Panc1 (cell line): Measurements from ENCODE around the gene FBXL16. TPM values are rescaled to one million over a fixed set of nuclear protein-coding genes. Genes with fewer than 3 reads are reported as not detected.

Experiments used
- ATAC-seq: fragments of 200-7000 bp; cut with Tn5 transposase; 2 replicates; pipeline ENCODE4 v1.9.1; 2020; ENCODE audit warnings: mild to moderate bottlenecking, moderate library complexity
- BruUV-seq: library from RNA; stranded (reverse); fragments of 400-500 nt; replicated peaks from 2 replicates; lab custom pipeline; 2021; lab: Mats Ljungman, UMichigan
- CTCF ChIA-PET: fragments of 300-600 bp; sonication (Branson Sonifier 250); formaldehyde crosslinking; loops from one replicate; lab custom pipeline; 2022; ENCODE audit warnings: antibody characterized with exemption; lab: Charles Lee
- POLR2A ChIA-PET: fragments of 300-600 bp; sonication (Branson Sonifier 250); formaldehyde crosslinking; loops from one replicate; lab custom pipeline; 2022; ENCODE audit warnings: antibody characterized with exemption; lab: Charles Lee
- DNase-seq: peaks from one replicate; pipeline ENCODE4 v3.0.0-alpha.2; 2010; ENCODE audit warnings: low read depth, low spot score
- H3K27ac ChIP-seq: 2 replicates; pipeline ENCODE4 v1.5.1; 2011; ENCODE audit warnings: mild to moderate bottlenecking, low read length, inconsistent platforms
- H3K27me3 ChIP-seq: fragments of 200-500 bp; sonication (Bioruptor generic); 2 replicates; pipeline ENCODE4 v1.6.0; 2014; ENCODE audit warnings: low read length, inconsistent platforms; ENCODE audit not compliant: control insufficient read depth, insufficient read depth
- H3K36me3 ChIP-seq: fragments of 200-500 bp; sonication (Bioruptor generic); 2 replicates; pipeline ENCODE4 v1.5.1; 2014; ENCODE audit warnings: inconsistent platforms, mild to moderate bottlenecking, low read length, moderate library complexity; ENCODE audit not compliant: control insufficient read depth, insufficient read depth
- H3K4me1 ChIP-seq: 2 replicates; pipeline ENCODE4 v1.5.1; 2011; ENCODE audit warnings: inconsistent platforms, mild to moderate bottlenecking, low read length, moderate library complexity; ENCODE audit not compliant: control insufficient read depth, insufficient read depth
- H3K4me3 ChIP-seq, 2 experiments: 2 replicates each; pipeline ENCODE4 v1.5.1; 2011 to 2012; ENCODE audit warnings: low read depth in 2 of 2, low read length in 2 of 2, mild to moderate bottlenecking in 2 of 2, inconsistent platforms in 1 of 2, moderate library complexity in 1 of 2
- H3K9me3 ChIP-seq: fragments of 200-500 bp; sonication (Bioruptor generic); 2 replicates; pipeline ENCODE4 v1.5.1; 2014; ENCODE audit warnings: low read depth, mild to moderate bottlenecking, inconsistent platforms, low read length, moderate library complexity; ENCODE audit not compliant: control insufficient read depth, insufficient read depth
- POLR2AphosphoS5 ChIP-seq: IDR thresholded peaks from 2 replicates; pipeline ENCODE4 v1.6.1; 2012; ENCODE audit warnings: mild to moderate bottlenecking, low read depth, low read length, moderate library complexity
- SIN3A ChIP-seq: IDR thresholded peaks from 2 replicates; pipeline ENCODE4 v1.6.1; 2012; ENCODE audit warnings: low read depth, mild to moderate bottlenecking, low read length, moderate library complexity, borderline replicate concordance; ENCODE audit not compliant: insufficient read depth
- TCF7L2 ChIP-seq: IDR thresholded peaks from 2 replicates; pipeline ENCODE4 v1.6.1; 2011; ENCODE audit warnings: mild to moderate bottlenecking, low read depth, low read length, inconsistent platforms
- in situ Hi-C: cut with HindIII; loops from 2 replicates; pipeline ENCODE4 v1.10.0; 2016; ENCODE audit warnings: low sequenced_read_pairs, low pct_unique_long_range_greater_than_20kb
- intact Hi-C: fragments of 100-400 bp; cut with micrococcal nuclease; formaldehyde crosslinking; loops from one replicate; pipeline ENCODE4 v1.10.0; 2022; ENCODE audit not compliant: unreplicated experiment
- total RNA-seq: library from RNA; stranded (reverse); gene quantifications from one replicate; pipeline ENCODE4 v1.2.1, GENCODE V29; 2021; ENCODE audit not compliant: unreplicated experiment
- TF ChIP-seq, protein P1 (sequence below): fragments of 450-650 bp; IDR thresholded peaks from 2 replicates; pipeline ENCODE4 v1.5.1; 2017; ENCODE audit warnings: mild to moderate bottlenecking
- TF ChIP-seq, protein P2 (sequence below), 2 experiments: IDR thresholded peaks; 2 replicates each; pipeline ENCODE4 v1.6.1; 2011 to 2012; ENCODE audit warnings: low read depth in 2 of 2, control low read depth in 1 of 2, low read length in 1 of 2, mild to moderate bottlenecking in 1 of 2, moderate library complexity in 1 of 2; ENCODE audit not compliant: insufficient read depth in 1 of 2

FBXL16 gene
- total RNA-seq, 1 experiment from 2014 or later, result 28.0 TPM

DNA sequence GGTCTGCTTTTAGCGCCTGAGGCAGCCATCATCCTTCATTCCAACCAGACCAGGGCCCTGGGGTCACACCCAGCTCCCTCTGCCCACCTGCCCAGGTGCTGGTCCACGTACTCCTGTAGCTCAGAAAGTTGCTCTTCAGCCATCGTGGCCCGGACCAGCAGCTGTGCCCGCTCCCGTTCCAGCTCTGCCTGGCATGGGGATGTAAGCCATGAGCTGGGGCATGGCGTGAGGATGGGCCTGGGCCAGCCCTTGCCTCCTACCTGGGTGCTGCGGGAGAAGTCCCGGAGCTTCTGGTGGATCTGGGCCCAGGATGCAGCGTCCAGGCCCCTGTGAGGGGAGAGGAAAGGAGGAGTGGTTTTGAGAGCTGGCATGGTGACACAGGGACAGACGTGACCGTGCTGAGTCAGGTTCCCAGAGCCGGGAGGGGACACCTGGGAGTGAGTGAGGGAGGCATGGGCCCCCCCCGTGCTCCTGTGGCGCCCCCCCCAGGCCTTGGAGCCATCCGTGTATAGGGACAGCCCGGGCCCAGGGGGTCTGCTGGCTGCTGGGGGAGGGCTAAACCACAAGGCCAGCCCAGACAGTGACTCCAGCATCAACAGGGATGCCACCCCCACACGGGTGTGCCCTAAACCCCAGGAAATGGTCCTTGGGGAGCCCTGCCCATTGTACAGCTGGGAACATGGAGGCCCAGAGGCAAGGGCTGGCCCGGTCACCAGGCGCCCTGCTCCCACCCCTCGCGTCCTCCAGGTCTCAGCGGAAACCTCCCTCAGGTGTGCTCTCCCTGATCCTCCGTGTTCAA lies 17.4 kb upstream of the FBXL16 start:
- POLR2A ChIA-PET, result interaction anchor here (1.1 kb wide), 1 partner anchor 8 kb away, joined by 5 read pairs; the partner anchor contains the start of gene METRN

DNA sequence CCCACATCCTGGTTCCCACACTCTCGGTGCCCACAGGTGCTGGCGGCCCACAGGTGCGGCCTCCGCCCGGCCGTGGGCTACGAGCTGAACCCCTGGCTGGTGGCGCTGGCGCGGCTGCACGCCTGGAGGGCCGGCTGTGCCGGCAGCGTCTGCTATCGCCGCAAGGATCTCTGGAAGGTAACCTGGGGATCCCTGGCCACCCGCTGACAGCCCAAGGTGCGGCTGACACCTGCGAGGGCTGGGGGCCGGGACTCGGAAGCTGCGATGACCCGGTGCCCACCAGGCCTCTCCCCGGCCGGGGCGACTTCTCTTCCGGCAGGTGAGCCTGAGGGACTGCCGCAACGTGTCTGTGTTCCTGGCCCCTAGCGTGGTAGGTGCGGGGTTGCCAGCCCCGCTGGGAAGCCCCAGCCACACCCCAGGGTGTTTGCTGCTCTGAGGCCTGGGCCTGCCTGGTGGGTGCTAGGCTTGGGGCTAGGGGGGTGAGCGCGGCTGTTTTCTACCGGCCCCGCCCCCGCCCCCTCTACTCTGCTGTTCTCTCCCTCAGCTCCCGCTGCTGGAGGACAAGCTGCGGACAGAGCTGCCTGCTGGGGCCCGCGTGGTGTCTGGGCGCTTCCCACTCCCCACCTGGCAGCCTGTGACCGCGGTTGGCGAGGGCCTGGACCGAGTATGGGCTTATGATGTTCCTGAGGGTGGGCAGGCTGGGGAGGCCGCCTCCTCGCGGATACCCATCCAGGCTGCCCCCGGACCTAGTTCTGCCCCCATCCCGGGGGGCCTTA lies 16.4 kb upstream of the FBXL16 start:
- ATAC-seq, result no peak
- H3K9me3 ChIP-seq, result no peaks in the 10 kb centered on the region
- no peak for DNase-seq
- no peaks in the 10 kb centered on the region; the same call in 1 of the 2 replicates for H3K36me3 ChIP-seq
- peak overlapping the region; percentile 72 for H3K27ac ChIP-seq
- TF ChIP-seq, protein P1, sequence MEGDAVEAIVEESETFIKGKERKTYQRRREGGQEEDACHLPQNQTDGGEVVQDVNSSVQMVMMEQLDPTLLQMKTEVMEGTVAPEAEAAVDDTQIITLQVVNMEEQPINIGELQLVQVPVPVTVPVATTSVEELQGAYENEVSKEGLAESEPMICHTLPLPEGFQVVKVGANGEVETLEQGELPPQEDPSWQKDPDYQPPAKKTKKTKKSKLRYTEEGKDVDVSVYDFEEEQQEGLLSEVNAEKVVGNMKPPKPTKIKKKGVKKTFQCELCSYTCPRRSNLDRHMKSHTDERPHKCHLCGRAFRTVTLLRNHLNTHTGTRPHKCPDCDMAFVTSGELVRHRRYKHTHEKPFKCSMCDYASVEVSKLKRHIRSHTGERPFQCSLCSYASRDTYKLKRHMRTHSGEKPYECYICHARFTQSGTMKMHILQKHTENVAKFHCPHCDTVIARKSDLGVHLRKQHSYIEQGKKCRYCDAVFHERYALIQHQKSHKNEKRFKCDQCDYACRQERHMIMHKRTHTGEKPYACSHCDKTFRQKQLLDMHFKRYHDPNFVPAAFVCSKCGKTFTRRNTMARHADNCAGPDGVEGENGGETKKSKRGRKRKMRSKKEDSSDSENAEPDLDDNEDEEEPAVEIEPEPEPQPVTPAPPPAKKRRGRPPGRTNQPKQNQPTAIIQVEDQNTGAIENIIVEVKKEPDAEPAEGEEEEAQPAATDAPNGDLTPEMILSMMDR, result no peak
- TF ChIP-seq POLR2AphosphoS5 (no peak; the same call in 1 of the 2 replicates), TCF7L2 (no peak), SIN3A (no peak)
- TF ChIP-seq, protein P2, sequence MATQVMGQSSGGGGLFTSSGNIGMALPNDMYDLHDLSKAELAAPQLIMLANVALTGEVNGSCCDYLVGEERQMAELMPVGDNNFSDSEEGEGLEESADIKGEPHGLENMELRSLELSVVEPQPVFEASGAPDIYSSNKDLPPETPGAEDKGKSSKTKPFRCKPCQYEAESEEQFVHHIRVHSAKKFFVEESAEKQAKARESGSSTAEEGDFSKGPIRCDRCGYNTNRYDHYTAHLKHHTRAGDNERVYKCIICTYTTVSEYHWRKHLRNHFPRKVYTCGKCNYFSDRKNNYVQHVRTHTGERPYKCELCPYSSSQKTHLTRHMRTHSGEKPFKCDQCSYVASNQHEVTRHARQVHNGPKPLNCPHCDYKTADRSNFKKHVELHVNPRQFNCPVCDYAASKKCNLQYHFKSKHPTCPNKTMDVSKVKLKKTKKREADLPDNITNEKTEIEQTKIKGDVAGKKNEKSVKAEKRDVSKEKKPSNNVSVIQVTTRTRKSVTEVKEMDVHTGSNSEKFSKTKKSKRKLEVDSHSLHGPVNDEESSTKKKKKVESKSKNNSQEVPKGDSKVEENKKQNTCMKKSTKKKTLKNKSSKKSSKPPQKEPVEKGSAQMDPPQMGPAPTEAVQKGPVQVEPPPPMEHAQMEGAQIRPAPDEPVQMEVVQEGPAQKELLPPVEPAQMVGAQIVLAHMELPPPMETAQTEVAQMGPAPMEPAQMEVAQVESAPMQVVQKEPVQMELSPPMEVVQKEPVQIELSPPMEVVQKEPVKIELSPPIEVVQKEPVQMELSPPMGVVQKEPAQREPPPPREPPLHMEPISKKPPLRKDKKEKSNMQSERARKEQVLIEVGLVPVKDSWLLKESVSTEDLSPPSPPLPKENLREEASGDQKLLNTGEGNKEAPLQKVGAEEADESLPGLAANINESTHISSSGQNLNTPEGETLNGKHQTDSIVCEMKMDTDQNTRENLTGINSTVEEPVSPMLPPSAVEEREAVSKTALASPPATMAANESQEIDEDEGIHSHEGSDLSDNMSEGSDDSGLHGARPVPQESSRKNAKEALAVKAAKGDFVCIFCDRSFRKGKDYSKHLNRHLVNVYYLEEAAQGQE (IDR thresholded peaks at IDR 0.05; ENCODE audit: insufficient read depth in 1 of 2, low read depth in 2 of 2, low read length in 1 of 2), result no peak
- in situ Hi-C loops, result no loop called here
- peaks cover 42% of the 10 kb centered on the region for H3K4me1 ChIP-seq
- POLR2A ChIA-PET, result interaction anchor here (0.6 to 1.2 kb wide), 2 partner anchors 9 to 284 kb away, joined by 5 to 8 read pairs; no protein-coding TSS in a partner anchor
- no peaks in the 10 kb centered on the region for H3K27me3 ChIP-seq
- CTCF ChIA-PET, result interaction anchor here (0.6 kb wide), 2 partner anchors 18 to 87 kb away, joined by 3 read pairs; no protein-coding TSS in a partner anchor
- TSS peak; percentile 56 for BruUV-seq
- peak overlapping the region; percentile 46 to 77 for H3K4me3 ChIP-seq
- intact Hi-C loops, result no loop called here

More for the DNA sequence above, 17.4 kb upstream of the FBXL16 start:
- no peaks in the 10 kb centered on the region for H3K27me3 ChIP-seq
- ATAC-seq (no peak), DNase-seq (no peak)
- CTCF ChIA-PET, result interaction anchor here (0.5 to 2.1 kb wide), 2 partner anchors 10 to 1695 kb away, joined by 3 to 7 read pairs; no protein-coding TSS in a partner anchor
- no peaks in the 10 kb centered on the region; the same call in 1 of the 2 replicates for H3K36me3 ChIP-seq
- peaks cover 32% of the 10 kb centered on the region for H3K4me1 ChIP-seq
- no peaks in the 10 kb centered on the region for H3K9me3 ChIP-seq
- no peak overlapping the region for H3K27ac ChIP-seq
- TF ChIP-seq SIN3A, result no peak
- TF ChIP-seq, protein P2 (IDR thresholded peaks at IDR 0.05; ENCODE audit: insufficient read depth in 1 of 2, low read depth in 2 of 2, low read length in 1 of 2), result no peak
- TF ChIP-seq, protein P1, result no peak
- no peak for TF ChIP-seq TCF7L2
- no peak for TF ChIP-seq POLR2AphosphoS5
- BruUV-seq, result no TSS peak
- intact Hi-C loops (no loop called here), in situ Hi-C loops (no loop called here)
- no peak overlapping the region for H3K4me3 ChIP-seq
